ENCODE results near the gene HSF5.

DNA sequence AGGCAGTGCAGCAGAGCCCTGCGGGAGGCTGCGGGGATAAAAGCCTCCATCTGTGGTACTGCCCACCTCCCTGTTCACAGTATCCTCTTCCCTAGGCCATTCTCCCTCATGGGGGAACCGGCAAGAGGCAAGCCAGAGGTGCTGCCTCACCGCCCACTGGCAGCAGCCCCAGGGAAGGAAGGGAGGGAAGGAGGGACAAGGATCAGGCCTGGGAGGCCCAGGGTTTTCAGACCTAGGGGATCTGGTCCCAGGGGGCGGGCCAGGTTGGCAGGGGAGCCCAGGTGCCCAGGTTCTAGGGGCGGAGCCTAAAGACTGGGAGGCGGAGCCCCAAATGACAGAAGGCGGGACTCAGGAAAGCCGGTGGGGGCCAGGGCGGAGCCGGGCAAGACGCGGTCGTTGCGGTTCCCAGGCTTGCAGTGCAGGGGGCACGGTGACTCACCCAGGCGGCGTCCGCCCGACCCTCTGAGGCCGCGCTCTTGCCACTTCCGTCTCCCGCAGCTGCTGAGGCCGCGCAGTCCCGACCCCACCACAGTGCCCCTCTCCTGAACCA, 29.2 kb upstream of the HSF5 start:
- TF ChIP-seq CTCF (IDR thresholded peaks at IDR 0.05; ENCODE audit: insufficient read depth, low read length) (no peak), GABPA (IDR thresholded peaks at IDR 0.05; ENCODE audit: low read depth) (no peak)

All from HL-60 (cell line).